RPMI8226 (cell line): ENCODE measurements around the gene INPP1.
A peak's percentile ranks its signal among the peaks of the same experiment; 100 is the strongest.

ENCODE experiments used
- DNase-seq: peaks from one replicate; pipeline ENCODE4 v3.0.0-alpha.2; 2015

Gene INPP1

GRCh38 chr2:190365499-190366204 lies 22.3 kb downstream of the INPP1 start:
- peak; percentile 12 for DNase-seq

GRCh38 chr2:190366248-190366753 lies 22.9 kb downstream of the INPP1 start:
- no peak for DNase-seq

- no peak for DNase-seq
Observed at GRCh38 chr2:190367091-190367490, 23.7 kb downstream of the INPP1 start.

GRCh38 chr2:190369635-190370034 lies 26.2 kb downstream of the INPP1 start:
- no peak for DNase-seq

GRCh38 chr2:190376083-190376482 lies 32.7 kb downstream of the INPP1 start:
- DNase-seq = no peak

GRCh38 chr2:190376591-190377245 lies 33.3 kb downstream of the INPP1 start:
- DNase-seq = no peak

GRCh38 chr2:190378880-190379237 lies 35.5 kb downstream of the INPP1 start:
- no peak for DNase-seq

- DNase-seq = no peak
Observed at GRCh38 chr2:190379249-190379964, 36.0 kb downstream of the INPP1 start.

- DNase-seq = no peak
Observed at GRCh38 chr2:190380962-190381412, 37.6 kb downstream of the INPP1 start.

GRCh38 chr2:190382851-190383250 lies 39.5 kb downstream of the INPP1 start:
- DNase-seq = peak; percentile 73

GRCh38 chr2:190387422-190387821 lies 44.0 kb downstream of the INPP1 start:
- DNase-seq = no peak

- no peak for DNase-seq
Observed at GRCh38 chr2:190396271-190396670, 52.9 kb downstream of the INPP1 start.

GRCh38 chr2:190402986-190403603 lies 59.7 kb downstream of the INPP1 start:
- no peak for DNase-seq

- DNase-seq = no peak
Observed at GRCh38 chr2:190404487-190404886, 61.1 kb downstream of the INPP1 start.

GRCh38 chr2:190405070-190405469 lies 61.7 kb downstream of the INPP1 start:
- no peak for DNase-seq

- no peak for DNase-seq
Observed at GRCh38 chr2:190405995-190406394, 62.6 kb downstream of the INPP1 start.

GRCh38 chr2:190406805-190407204 lies 63.4 kb downstream of the INPP1 start:
- DNase-seq = no peak

GRCh38 chr2:190407246-190407661 lies 63.9 kb downstream of the INPP1 start:
- no peak for DNase-seq

- peak; percentile 67 for DNase-seq
Observed at GRCh38 chr2:190407662-190408537, 64.5 kb downstream of the INPP1 start, which contains the start of gene MFSD6. TSS of gene MFSD6 (plus strand) at chr2:190408355. CDS start at chr2:190436030, 27,675 bp downstream.

GRCh38 chr2:190408538-190409271 lies 65.3 kb downstream of the INPP1 start:
- DNase-seq = peak; percentile 80

GRCh38 chr2:190409616-190410015 lies 66.2 kb downstream of the INPP1 start:
- no peak for DNase-seq
